HG03060 (cell line): Measurements from ENCODE around the gene C19orf18.

Experiments
- ATAC-seq: cut with Tn5 transposase; IDR thresholded peaks from one replicate; pipeline ENCODE4 v1.9.1; 2021; ENCODE audit warnings: low read depth, moderate number of reproducible peaks; ENCODE audit not compliant: unreplicated experiment

Gene C19orf18

GRCh38 chr19:57949296-57949695, 25.0 kb downstream of the C19orf18 start:
- no peak for ATAC-seq

- ATAC-seq, result peak; percentile 57
Measured at GRCh38 chr19:57947419-57948134, 26.8 kb downstream of the C19orf18 start, which contains the start of gene ZNF256. Gene ZNF256 (minus strand): TSS chr19:57947706. CDS start chr19:57947474, 232 bp downstream.

- ATAC-seq, result no peak
Measured at GRCh38 chr19:57947088-57947418, 27.3 kb downstream of the C19orf18 start.

- no peak for ATAC-seq
Measured at GRCh38 chr19:57946316-57946715, 28.0 kb downstream of the C19orf18 start.

- ATAC-seq, result no peak
Measured at GRCh38 chr19:57941593-57941992, 32.7 kb downstream of the C19orf18 start.

- ATAC-seq, result no peak
Measured at GRCh38 chr19:57935731-57936130, 38.6 kb downstream of the C19orf18 start.

- ATAC-seq, result peak; percentile 60
Measured at GRCh38 chr19:57934820-57935665, 39.3 kb downstream of the C19orf18 start, which contains the start of gene ZNF418. Gene ZNF418 (minus strand): TSS chr19:57935402. CDS start chr19:57933822, 1,580 bp downstream.

- ATAC-seq, result no peak
Measured at GRCh38 chr19:57927587-57927986, 46.7 kb downstream of the C19orf18 start.

GRCh38 chr19:57916168-57916995, 58.0 kb downstream of the C19orf18 start, which contains the start of gene ZNF417:
Gene ZNF417 (minus strand): TSS chr19:57916592. CDS start chr19:57916411, 181 bp downstream.
- ATAC-seq, result peak; percentile 93

- no peak for ATAC-seq
Measured at GRCh38 chr19:57914531-57914930, 59.8 kb downstream of the C19orf18 start.
